Thyroid gland (tissue), 4 donors: ENCODE data around the gene LDB2.

Source experiments
- CTCF ChIP-seq, 6 experiments: fragments of 200-600 bp in 3 of 6; fragments of 450-650 bp in 3 of 6; sonication (generic) in 3 of 6; IDR thresholded peaks; one replicate each; pipeline ENCODE4 v1.5.1; 2016 to 2019; ENCODE audit warnings: antibody characterized with exemption in 6 of 6, mild to moderate bottlenecking in 2 of 6, inconsistent platforms in 1 of 6, moderate library complexity in 1 of 6
- POLR2A ChIP-seq, 2 donors: fragments of 450-650 bp; IDR thresholded peaks; one replicate each; pipeline ENCODE4 v1.6.1; 2017; ENCODE audit warnings: antibody characterized with exemption in 2 of 2, mild to moderate bottlenecking in 2 of 2, moderate library complexity in 1 of 2

- TF ChIP-seq CTCF (IDR thresholded peaks at IDR 0.05) (no peak), POLR2A (IDR thresholded peaks at IDR 0.05) (no peak)
Observed at GRCh38 chr4:16636304-16636703, 262.1 kb downstream of the LDB2 start.
